CD4-positive, alpha-beta T cell treated with Interleukin-1 beta for 1 hour (primary cell): Measurements from ENCODE around the gene IFIT3.

ENCODE experiments used
- DNase-seq, 2 donors: peaks; one replicate each; pipeline ENCODE4 v3.0.0-alpha.2; 2020 to 2022

The IFIT3 gene

GRCh38 chr10:89363729-89364442 is 36.1 kb downstream of the IFIT3 start:
- DNase-seq = no peak

GRCh38 chr10:89364531-89364930 is 36.7 kb downstream of the IFIT3 start:
- DNase-seq = no peak

- peak; percentile 6 to 43 for DNase-seq
These were observed 39.7 kb downstream of the IFIT3 start for GRCh38 chr10:89367529-89367928.

GRCh38 chr10:89368129-89368528 is 40.3 kb downstream of the IFIT3 start:
- no peak for DNase-seq

- peak in 1 of 2 donors; percentile 34 for DNase-seq
These were observed 41.6 kb downstream of the IFIT3 start for GRCh38 chr10:89369156-89370105.

GRCh38 chr10:89371079-89371478 is 43.3 kb downstream of the IFIT3 start:
- no peak for DNase-seq

- no peak for DNase-seq
These were observed 44.2 kb downstream of the IFIT3 start for GRCh38 chr10:89371987-89372386.

GRCh38 chr10:89373916-89374711 is 46.3 kb downstream of the IFIT3 start:
- DNase-seq = no peak

GRCh38 chr10:89374713-89375141 is 46.9 kb downstream of the IFIT3 start:
- DNase-seq = no peak

- no peak for DNase-seq
These were observed 50.2 kb downstream of the IFIT3 start, which contains the start of gene IFIT1B for GRCh38 chr10:89377705-89378637. TSS of gene IFIT1B (plus strand) at chr10:89378056. CDS start at chr10:89378136, 80 bp downstream.

- DNase-seq = no peak
These were observed 51.3 kb downstream of the IFIT3 start for GRCh38 chr10:89379103-89379502.

GRCh38 chr10:89382757-89383156 is 55.0 kb downstream of the IFIT3 start:
- no peak for DNase-seq

GRCh38 chr10:89384474-89385340 is 56.9 kb downstream of the IFIT3 start:
- DNase-seq = no peak

- DNase-seq = no peak
These were observed 61.0 kb downstream of the IFIT3 start for GRCh38 chr10:89388806-89389205.

GRCh38 chr10:89389254-89389653 is 61.5 kb downstream of the IFIT3 start:
- DNase-seq = peak in 1 of 2 donors; percentile 34
